Glutamatergic neuron (in vitro differentiated cells): ENCODE data around the gene GDF10. TPM values are rescaled to one million over a fixed set of nuclear protein-coding genes. Genes with fewer than 3 reads are reported as not detected.

Source experiments
- DNase-seq: peaks from one replicate; pipeline ENCODE4 v3.0.0; 2022
- H3K27ac Mint-ChIP-seq: one replicate; pipeline ENCODE4 v1.8.0; 2020; ENCODE audit warnings: mild to moderate bottlenecking, mixed read lengths, inconsistent platforms; ENCODE audit not compliant: unreplicated experiment
- H3K27me3 Mint-ChIP-seq: one replicate; pipeline ENCODE4 v1.8.0; 2020; ENCODE audit warnings: mild to moderate bottlenecking, moderate library complexity, mixed read lengths, inconsistent platforms; ENCODE audit not compliant: unreplicated experiment
- H3K36me3 Mint-ChIP-seq: one replicate; pipeline ENCODE4 v1.8.0; 2020; ENCODE audit warnings: mild to moderate bottlenecking, mixed read lengths, inconsistent platforms; ENCODE audit not compliant: unreplicated experiment
- H3K4me1 Mint-ChIP-seq: one replicate; pipeline ENCODE4 v1.8.0; 2020; ENCODE audit warnings: mild to moderate bottlenecking, low read depth, mixed read lengths, inconsistent platforms; ENCODE audit not compliant: unreplicated experiment
- H3K4me3 Mint-ChIP-seq: one replicate; pipeline ENCODE4 v1.8.0; 2020; ENCODE audit warnings: mild to moderate bottlenecking, mixed read lengths, inconsistent platforms; ENCODE audit not compliant: unreplicated experiment
- H3K9me3 Mint-ChIP-seq: one replicate; pipeline ENCODE4 v1.8.0; 2020; ENCODE audit warnings: mild to moderate bottlenecking, moderate library complexity, mixed read lengths, inconsistent platforms; ENCODE audit not compliant: unreplicated experiment
- total RNA-seq: library from RNA; stranded (reverse); fragmentation: NEBNext Ultra II Directional; extraction: Animal tissue kit (Norgen Biotek cat#: 25700); gene quantifications from one replicate; pipeline ENCODE4 v1.2.1, GENCODE V29; 2021; ENCODE audit not compliant: unreplicated experiment
- TF ChIP-seq, protein P1 (sequence below): fragments of 200-600 bp; sonication (generic); IDR thresholded peaks from one replicate; pipeline ENCODE4 v1.5.0; 2021; ENCODE audit not compliant: partially characterized antibody, unreplicated experiment

The GDF10 gene
- total RNA-seq, 1 donor from 2014 or later = not detected

DNA sequence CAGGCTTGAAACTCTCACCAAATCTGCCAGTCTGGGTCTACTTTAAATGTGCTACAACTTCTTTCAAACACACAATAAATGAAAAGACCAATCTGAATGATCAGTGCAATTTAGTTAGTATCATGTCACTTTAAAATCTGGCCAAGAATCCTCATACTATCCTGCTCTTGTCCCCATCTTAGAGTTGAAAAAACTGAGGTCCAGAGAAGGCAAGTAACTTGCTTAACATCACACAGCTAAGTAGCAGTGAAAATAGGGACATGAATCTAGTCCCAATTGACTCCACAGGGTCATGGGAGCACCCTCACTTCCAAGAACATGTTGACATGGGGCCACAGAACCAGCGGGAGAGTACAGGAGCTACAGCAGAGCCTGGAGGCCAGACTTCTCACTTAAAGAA is 3.1 kb upstream of the GDF10 start:
- no peak for DNase-seq
- Mint-ChIP-seq H3K27ac (no peak overlapping the region), H3K4me3 (no peak overlapping the region), H3K36me3 (no peaks in the 10 kb centered on the region), H3K4me1 (no peaks in the 10 kb centered on the region), H3K27me3 (peaks cover 5% of the 10 kb centered on the region), H3K9me3 (peaks cover 2% of the 10 kb centered on the region)
- TF ChIP-seq, protein P1, sequence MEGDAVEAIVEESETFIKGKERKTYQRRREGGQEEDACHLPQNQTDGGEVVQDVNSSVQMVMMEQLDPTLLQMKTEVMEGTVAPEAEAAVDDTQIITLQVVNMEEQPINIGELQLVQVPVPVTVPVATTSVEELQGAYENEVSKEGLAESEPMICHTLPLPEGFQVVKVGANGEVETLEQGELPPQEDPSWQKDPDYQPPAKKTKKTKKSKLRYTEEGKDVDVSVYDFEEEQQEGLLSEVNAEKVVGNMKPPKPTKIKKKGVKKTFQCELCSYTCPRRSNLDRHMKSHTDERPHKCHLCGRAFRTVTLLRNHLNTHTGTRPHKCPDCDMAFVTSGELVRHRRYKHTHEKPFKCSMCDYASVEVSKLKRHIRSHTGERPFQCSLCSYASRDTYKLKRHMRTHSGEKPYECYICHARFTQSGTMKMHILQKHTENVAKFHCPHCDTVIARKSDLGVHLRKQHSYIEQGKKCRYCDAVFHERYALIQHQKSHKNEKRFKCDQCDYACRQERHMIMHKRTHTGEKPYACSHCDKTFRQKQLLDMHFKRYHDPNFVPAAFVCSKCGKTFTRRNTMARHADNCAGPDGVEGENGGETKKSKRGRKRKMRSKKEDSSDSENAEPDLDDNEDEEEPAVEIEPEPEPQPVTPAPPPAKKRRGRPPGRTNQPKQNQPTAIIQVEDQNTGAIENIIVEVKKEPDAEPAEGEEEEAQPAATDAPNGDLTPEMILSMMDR = no peak

DNA sequence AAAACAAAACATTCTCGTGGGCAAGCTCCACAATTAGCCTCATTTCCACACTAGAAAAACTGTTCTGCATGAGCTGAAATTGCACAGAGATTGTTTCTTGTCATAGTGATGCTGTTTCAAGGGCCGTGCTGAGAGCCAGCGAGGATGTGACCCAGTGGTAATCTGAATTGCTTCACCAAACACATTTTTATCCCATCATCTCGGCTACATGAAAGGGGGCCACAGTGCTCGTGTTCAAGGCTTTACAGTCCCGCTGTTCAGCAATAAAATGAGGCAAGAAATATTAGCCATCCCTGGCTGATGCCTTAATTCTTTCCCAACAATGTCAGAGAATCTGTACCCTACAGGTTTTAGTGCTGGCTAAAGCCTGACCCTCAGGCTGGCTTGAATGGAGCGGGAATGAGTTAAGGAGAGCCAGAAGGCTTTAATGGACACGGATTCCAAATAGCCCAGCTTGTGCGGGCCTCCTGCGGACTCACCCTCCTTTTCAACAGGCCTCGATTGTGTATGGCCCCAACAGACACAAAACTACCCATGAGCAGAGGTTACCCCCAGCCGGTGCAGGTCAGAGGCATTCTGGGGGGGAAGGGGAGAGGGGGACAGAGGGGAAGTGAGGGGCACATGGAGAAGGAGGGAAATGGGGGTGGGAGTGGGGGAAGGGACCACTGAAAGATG is 2.0 kb upstream of the GDF10 start:
- no peak for DNase-seq
- no peaks in the 10 kb centered on the region for H3K36me3 Mint-ChIP-seq

DNA sequence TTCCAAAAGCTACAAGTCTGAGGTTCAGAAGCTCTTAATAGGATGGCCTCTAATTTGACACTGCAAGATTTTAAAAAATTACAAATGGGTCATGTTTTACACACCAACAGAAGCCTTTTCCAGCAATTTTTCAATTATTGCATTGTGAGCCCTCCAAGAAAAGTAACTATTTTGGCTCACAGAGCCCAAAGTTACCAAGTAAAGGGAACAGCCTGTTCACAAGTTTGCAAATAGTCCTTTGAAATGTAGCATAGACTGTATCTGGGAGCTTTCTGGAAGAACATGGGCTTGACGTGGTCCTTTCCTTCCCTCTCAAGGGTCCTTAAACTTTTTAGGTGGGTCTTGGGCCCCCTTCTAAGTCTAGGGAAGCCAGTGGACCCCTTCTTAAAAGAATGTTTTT is 1.3 kb upstream of the GDF10 start:
- Mint-ChIP-seq H3K4me1 (no peaks in the 10 kb centered on the region), H3K9me3 (no peaks in the 10 kb centered on the region), H3K27ac (no peak overlapping the region), H3K4me3 (no peak overlapping the region), H3K27me3 (peaks cover 8% of the 10 kb centered on the region), H3K36me3 (no peaks in the 10 kb centered on the region)
- TF ChIP-seq, protein P1 = no peak
- DNase-seq = no peak

More for the DNA sequence above, 2.0 kb upstream of the GDF10 start:
- no peaks in the 10 kb centered on the region for H3K4me1 Mint-ChIP-seq
- H3K4me3 Mint-ChIP-seq = no peak overlapping the region
- peaks cover 2% of the 10 kb centered on the region for H3K9me3 Mint-ChIP-seq
- TF ChIP-seq, protein P1 = no peak
- H3K27me3 Mint-ChIP-seq = peaks cover 6% of the 10 kb centered on the region
- H3K27ac Mint-ChIP-seq = no peak overlapping the region

DNA sequence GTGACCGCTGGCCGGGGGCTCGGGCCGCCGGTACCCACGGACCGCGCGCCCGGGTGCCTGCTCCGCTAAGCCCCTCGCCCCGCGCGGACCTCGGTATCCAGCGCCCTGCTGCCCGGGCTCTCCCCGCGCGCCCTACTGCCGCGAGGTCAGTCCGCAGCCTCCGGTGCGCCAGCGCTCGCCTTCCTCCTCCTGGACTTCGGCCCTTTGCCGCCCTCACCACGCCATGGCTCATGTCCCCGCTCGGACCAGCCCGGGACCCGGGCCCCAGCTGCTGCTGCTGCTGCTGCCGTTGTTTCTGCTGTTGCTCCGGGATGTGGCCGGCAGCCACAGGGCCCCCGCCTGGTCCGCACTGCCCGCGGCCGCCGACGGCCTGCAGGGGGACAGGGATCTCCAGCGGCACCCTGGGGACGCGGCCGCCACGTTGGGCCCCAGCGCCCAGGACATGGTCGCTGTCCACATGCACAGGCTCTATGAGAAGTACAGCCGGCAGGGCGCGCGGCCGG is 483 bp downstream of the GDF10 start:
- H3K36me3 Mint-ChIP-seq = no peaks in the 10 kb centered on the region
- H3K4me3 Mint-ChIP-seq = peak overlapping the region; percentile 82
- H3K9me3 Mint-ChIP-seq = no peaks in the 10 kb centered on the region
- peaks cover 10% of the 10 kb centered on the region for H3K27me3 Mint-ChIP-seq
- no peaks in the 10 kb centered on the region for H3K4me1 Mint-ChIP-seq
- peak; percentile 49 for DNase-seq
- TF ChIP-seq, protein P1 = peak; percentile 21
- H3K27ac Mint-ChIP-seq = no peak overlapping the region

DNA sequence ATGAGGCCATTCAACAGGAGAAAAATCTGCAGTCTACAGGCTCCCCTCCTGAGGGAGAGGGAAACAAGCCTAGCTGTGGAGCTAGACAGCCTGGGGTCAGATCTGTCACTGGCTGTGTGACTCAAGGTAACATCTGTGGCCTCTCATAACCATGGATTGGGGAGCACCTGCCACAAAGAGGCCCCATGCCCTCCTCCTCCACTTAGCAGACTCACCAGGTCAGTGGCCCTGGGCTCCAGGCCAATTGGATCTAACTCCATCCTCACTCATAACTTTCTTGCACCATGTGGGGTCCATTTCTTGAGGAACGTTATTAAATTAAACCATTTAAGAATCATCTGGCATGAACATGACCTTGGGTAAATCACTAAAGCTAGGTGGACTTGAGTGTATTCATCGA is 1.8 kb downstream of the GDF10 start:
- Mint-ChIP-seq H3K4me3 (no peak overlapping the region), H3K9me3 (no peaks in the 10 kb centered on the region), H3K27ac (no peak overlapping the region), H3K27me3 (peaks cover 10% of the 10 kb centered on the region), H3K4me1 (no peaks in the 10 kb centered on the region), H3K36me3 (no peaks in the 10 kb centered on the region)
- DNase-seq = no peak
- TF ChIP-seq, protein P1 = no peak
